ENCODE measurements around the gene APOB. TPM values are rescaled to one million over a fixed set of nuclear protein-coding genes. Genes with fewer than 3 reads are reported as not detected.

The APOB gene
- total and polyA plus RNA-seq, 2 experiments from 2014 or later, result not detected

- 21 to 29% methylated on average over 2 of the region's 2 CpGs for WGBS, 2 experiments (ENCODE audit: low coverage in 1 of 2, low lambda C conversion rate in 2 of 2, missing lambda C conversion rate in 2 of 2)
- no peak overlapping the region for H2AFZ ChIP-seq
- no peaks in the 10 kb centered on the region for H3K9me2 ChIP-seq (ENCODE audit: insufficient read depth)
- no peak for TF ChIP-seq EZH2phosphoT487 (IDR thresholded peaks at IDR 0.05; ENCODE audit: insufficient read depth, low read depth)
- no peak for TF ChIP-seq EZH2 (IDR thresholded peaks at IDR 0.05; ENCODE audit: insufficient read depth, poor library complexity, severe bottlenecking)
- H3F3A ChIP-seq (ENCODE audit: insufficient read depth), result no peaks in the 10 kb centered on the region
- no peaks in the 10 kb centered on the region for H4K20me1 ChIP-seq (ENCODE audit: insufficient read depth)
- in situ Hi-C loops (cut with MboI), result no loop called here
- no peak overlapping the region for H3K9ac ChIP-seq
- H3K79me2 ChIP-seq (ENCODE audit: insufficient read depth), result no peaks in the 10 kb centered on the region
- H3K36me3 ChIP-seq (ENCODE audit: low read depth), result no peaks in the 10 kb centered on the region
- H3K9me3 ChIP-seq (ENCODE audit: low read depth), result no peaks in the 10 kb centered on the region
- H3K27me3 ChIP-seq (replicated peaks; ENCODE audit: insufficient read depth), result no peaks in the 10 kb centered on the region
- H3K4me3 ChIP-seq, result no peak overlapping the region
- no peaks in the 10 kb centered on the region for H3K4me1 ChIP-seq (ENCODE audit: insufficient read depth)
- H3K27ac ChIP-seq, result no peak overlapping the region
- no peak for DNase-seq
- no peak overlapping the region for H3K4me2 ChIP-seq (ENCODE audit: unreplicated experiment)
Measured at GRCh38 chr2:21069746-21070340, 26.0 kb upstream of the APOB start.

- no peak overlapping the region for H3K9ac ChIP-seq
- no peak for DNase-seq
- H3K9me3 ChIP-seq (ENCODE audit: low read depth), result no peaks in the 10 kb centered on the region
- no peak overlapping the region for H3K4me3 ChIP-seq
- 5 to 8% methylated on average over 2 of the region's 2 CpGs for WGBS, 2 experiments (ENCODE audit: low coverage in 1 of 2, low lambda C conversion rate in 2 of 2, missing lambda C conversion rate in 2 of 2)
- H3K27ac ChIP-seq, result no peak overlapping the region
- in situ Hi-C loops (cut with MboI), result no loop called here
- H4K20me1 ChIP-seq (ENCODE audit: insufficient read depth), result no peaks in the 10 kb centered on the region
- H3K36me3 ChIP-seq (ENCODE audit: low read depth), result no peaks in the 10 kb centered on the region
- H3K4me1 ChIP-seq (ENCODE audit: insufficient read depth), result no peaks in the 10 kb centered on the region
- H2AFZ ChIP-seq, result no peak overlapping the region
- no peaks in the 10 kb centered on the region for H3K27me3 ChIP-seq (replicated peaks; ENCODE audit: insufficient read depth)
- no peaks in the 10 kb centered on the region for H3K79me2 ChIP-seq (ENCODE audit: insufficient read depth)
- H3K4me2 ChIP-seq (ENCODE audit: unreplicated experiment), result no peak overlapping the region
- no peak for TF ChIP-seq EZH2phosphoT487 (IDR thresholded peaks at IDR 0.05; ENCODE audit: insufficient read depth, low read depth)
- TF ChIP-seq EZH2 (IDR thresholded peaks at IDR 0.05; ENCODE audit: insufficient read depth, poor library complexity, severe bottlenecking), result no peak
- H3K9me2 ChIP-seq (ENCODE audit: insufficient read depth), result no peaks in the 10 kb centered on the region
- H3F3A ChIP-seq (ENCODE audit: insufficient read depth), result no peaks in the 10 kb centered on the region
Measured at GRCh38 chr2:21067859-21068537, 24.1 kb upstream of the APOB start.

- Histone ChIP-seq H3K4me1 (ENCODE audit: insufficient read depth) (no peaks in the 10 kb centered on the region), H4K20me1 (ENCODE audit: insufficient read depth) (no peaks in the 10 kb centered on the region), H3K79me2 (ENCODE audit: insufficient read depth) (no peaks in the 10 kb centered on the region), H3K9me2 (ENCODE audit: insufficient read depth) (no peaks in the 10 kb centered on the region), H3K9me3 (ENCODE audit: low read depth) (no peaks in the 10 kb centered on the region), H3K4me2 (ENCODE audit: unreplicated experiment) (no peak overlapping the region), H3K27me3 (replicated peaks; ENCODE audit: insufficient read depth) (no peaks in the 10 kb centered on the region), H3K36me3 (ENCODE audit: low read depth) (no peaks in the 10 kb centered on the region), H3F3A (ENCODE audit: insufficient read depth) (no peaks in the 10 kb centered on the region), H2AFZ (no peak overlapping the region), H3K4me3 (no peak overlapping the region), H3K9ac (no peak overlapping the region), H3K27ac (no peak overlapping the region)
- no peak for DNase-seq
- in situ Hi-C loops (cut with MboI), result no loop called here
- 49 to 50% methylated on average over 5 of the region's 5 CpGs for WGBS, 2 experiments (ENCODE audit: low coverage in 1 of 2, low lambda C conversion rate in 2 of 2, missing lambda C conversion rate in 2 of 2)
- TF ChIP-seq EZH2 (IDR thresholded peaks at IDR 0.05; ENCODE audit: insufficient read depth, poor library complexity, severe bottlenecking) (no peak), EZH2phosphoT487 (IDR thresholded peaks at IDR 0.05; ENCODE audit: insufficient read depth, low read depth) (no peak)
Measured at GRCh38 chr2:21067125-21067524, 23.3 kb upstream of the APOB start.

GRCh38 chr2:21059885-21060610, 16.2 kb upstream of the APOB start:
- Histone ChIP-seq H3K36me3 (ENCODE audit: low read depth) (no peaks in the 10 kb centered on the region), H3K27ac (no peak overlapping the region), H2AFZ (no peak overlapping the region), H3K9ac (no peak overlapping the region), H4K20me1 (ENCODE audit: insufficient read depth) (no peaks in the 10 kb centered on the region), H3K79me2 (ENCODE audit: insufficient read depth) (no peaks in the 10 kb centered on the region), H3K27me3 (replicated peaks; ENCODE audit: insufficient read depth) (no peaks in the 10 kb centered on the region), H3K9me3 (ENCODE audit: low read depth) (no peaks in the 10 kb centered on the region), H3K4me2 (ENCODE audit: unreplicated experiment) (no peak overlapping the region), H3K4me1 (ENCODE audit: insufficient read depth) (no peaks in the 10 kb centered on the region), H3K9me2 (ENCODE audit: insufficient read depth) (no peaks in the 10 kb centered on the region), H3F3A (ENCODE audit: insufficient read depth) (no peaks in the 10 kb centered on the region), H3K4me3 (no peak overlapping the region)
- WGBS, 2 experiments (ENCODE audit: low coverage in 1 of 2, low lambda C conversion rate in 2 of 2, missing lambda C conversion rate in 2 of 2), result 6 to 16% methylated on average over 3 of the region's 3 CpGs
- DNase-seq, result no peak
- no peak for TF ChIP-seq EZH2phosphoT487 (IDR thresholded peaks at IDR 0.05; ENCODE audit: insufficient read depth, low read depth)
- TF ChIP-seq EZH2 (IDR thresholded peaks at IDR 0.05; ENCODE audit: insufficient read depth, poor library complexity, severe bottlenecking), result no peak
- in situ Hi-C loops (cut with MboI), result no loop called here
